GM19468 (cell line): ENCODE data around the gene SEPTIN10.
"Not testable (repeated sequence)": the region's sequence is repeated elsewhere in the genome, so short reads cannot be mapped to it uniquely, and the experiment has no call there.

Experiments
- ATAC-seq: cut with Tn5 transposase; IDR thresholded peaks from one replicate; pipeline ENCODE4 v1.9.1; 2021; ENCODE audit warnings: mild to moderate bottlenecking, moderate library complexity, moderate number of reproducible peaks; ENCODE audit not compliant: unreplicated experiment; ENCODE audit errors: extremely low read depth

Gene SEPTIN10

DNA sequence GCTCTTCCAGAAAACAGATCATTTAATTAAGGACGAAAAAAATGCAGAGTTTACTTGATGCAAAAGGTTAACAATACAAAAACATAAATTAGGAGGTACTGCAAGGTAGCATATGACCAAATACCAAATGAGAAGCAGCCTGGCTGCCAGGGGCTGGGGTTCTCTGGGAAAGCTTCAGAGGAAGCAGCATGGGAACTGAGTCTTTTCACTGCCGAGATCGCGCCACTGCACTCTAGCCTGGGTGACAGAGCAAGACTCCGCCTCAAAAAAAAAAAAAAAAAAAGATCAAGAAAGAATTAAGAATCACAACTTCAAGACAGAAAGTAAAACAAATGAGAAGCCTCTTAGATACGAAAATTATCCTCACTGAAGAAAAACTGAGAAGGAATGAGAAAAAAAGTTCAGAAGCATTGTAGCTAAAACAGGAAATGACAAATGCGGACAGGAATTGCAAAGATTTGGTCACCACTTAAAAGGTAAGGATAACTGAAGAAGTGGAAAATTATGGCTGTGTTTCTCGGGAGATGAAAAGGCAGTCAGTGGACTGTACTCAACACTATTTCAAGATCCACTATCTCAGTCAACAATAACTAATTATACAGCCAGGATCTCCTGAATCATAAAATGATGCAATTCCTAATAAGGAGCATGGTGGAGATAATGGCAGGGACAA, 4.3 kb downstream of the SEPTIN10 start:
- ATAC-seq: no peak

DNA sequence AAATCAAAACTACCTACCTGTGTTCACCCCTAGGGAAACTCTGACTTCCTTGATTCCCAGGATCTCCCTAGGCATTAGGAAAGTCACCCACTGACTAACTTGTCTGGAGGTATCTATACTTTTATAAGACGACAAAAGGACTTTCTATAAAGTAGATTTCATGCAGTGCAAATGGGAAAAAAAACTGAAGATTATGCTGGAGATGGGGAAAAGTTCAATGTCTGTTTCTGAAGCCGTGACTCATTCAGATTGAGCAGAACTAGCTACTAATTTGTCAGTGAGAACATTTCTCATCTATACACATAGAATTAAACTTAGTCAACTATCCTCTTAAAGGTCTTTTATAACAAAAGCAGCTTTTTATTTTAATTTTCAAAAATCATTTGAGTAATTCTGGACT, 6.0 kb downstream of the SEPTIN10 start:
- no peak for ATAC-seq

DNA sequence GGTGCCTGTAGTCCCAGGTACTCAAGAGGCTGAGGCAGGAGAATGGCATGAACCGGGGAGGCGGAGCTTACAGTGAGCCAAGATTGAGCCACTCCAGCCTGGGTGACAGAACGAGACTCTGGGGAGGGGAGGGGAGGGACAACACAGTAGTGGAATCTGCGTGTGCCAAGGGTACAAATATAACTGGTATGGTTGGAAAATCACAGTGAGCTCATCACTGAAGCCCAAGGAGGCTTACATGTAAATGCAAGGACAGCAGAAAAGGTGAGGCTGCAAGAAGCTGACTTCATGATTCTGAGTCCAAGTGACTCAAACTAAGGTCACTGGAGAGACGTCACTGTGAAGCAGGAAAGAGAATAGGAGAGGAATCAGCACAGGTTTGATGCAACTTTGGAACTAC, 9.2 kb downstream of the SEPTIN10 start:
- ATAC-seq: no peak

DNA sequence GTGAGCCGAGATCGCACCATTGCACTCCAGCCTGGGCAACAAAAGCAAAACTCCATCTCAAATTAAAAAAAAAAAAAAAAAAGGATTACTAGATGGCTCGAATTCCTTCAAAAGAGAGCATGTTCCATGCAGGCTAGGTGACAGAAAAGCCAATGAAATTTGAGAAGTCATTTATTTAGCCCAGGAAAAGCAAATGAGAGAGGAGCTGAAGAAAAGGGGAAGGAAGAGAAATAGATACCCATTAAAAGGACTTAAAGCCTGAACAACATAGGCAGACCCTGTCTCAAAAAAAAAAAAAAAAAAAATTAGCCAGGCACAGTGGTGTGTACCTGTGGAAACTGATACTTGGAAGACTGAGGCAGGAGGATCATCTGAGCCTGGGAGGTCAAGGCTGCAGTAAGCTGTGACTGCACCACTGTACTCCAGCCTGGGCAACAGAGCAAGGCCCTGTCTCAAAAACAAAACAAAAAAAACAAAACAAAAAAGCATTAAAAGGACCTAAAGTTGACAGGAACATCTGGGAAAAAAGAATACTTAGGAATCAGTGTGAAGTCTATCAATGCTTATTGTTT, 11.1 kb downstream of the SEPTIN10 start:
- no peak for ATAC-seq

DNA sequence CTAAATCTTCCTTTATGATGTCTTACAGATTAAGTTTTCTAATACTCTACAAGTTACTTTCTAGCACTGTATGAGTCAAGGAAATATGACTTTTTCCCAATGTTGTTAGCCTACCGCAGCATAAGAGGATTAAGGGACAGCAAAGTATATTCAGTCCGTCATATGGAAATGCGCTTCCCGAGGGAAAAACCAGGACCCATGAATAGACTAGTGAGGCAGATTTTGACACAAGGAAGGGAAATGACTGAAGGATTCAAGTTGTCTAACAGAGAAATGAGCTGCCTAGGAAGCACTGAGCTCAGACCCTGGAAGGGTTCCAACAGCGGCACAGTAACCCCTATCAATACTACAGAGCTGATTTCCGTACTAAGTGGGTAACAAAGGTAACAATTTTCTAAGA, 12.0 kb downstream of the SEPTIN10 start:
- ATAC-seq: no peak

DNA sequence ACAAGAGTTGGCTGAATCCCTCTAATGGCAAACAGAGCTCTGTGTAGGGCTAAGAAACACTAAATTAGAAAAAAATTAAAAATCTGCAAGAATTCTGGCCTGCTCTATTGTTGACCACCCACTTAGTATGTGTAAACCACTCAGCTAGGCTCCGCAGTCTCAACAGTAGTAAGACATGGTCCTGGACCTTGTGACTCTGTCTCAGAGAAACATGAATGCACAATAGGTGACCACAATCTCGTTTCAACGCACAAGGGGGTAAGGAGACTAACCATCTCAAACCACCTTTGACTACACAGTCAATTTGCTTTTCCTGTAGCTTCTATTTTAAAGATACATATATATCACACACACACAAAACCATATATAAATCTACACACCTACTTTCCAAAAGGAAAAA, 16.5 kb downstream of the SEPTIN10 start:
- ATAC-seq: no peak

DNA sequence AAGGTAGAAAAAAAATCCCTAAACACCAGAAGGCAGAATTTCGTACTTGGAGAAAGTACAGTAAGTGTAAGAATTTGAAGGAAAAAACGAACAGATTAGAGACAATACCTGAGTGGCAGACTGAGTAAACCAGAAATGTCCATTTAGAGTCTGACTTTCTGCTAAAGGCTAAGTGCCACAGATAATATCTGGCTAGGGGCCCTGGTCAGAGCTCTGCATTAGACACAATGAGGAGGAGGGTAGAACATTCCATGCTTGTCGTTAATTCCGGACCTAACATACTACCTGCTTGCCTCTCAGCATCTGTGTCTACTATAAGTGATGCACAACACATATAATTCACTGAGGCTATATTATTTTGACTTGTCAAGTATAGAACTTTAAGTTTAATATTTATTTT, 18.1 kb downstream of the SEPTIN10 start:
- no peak for ATAC-seq

DNA sequence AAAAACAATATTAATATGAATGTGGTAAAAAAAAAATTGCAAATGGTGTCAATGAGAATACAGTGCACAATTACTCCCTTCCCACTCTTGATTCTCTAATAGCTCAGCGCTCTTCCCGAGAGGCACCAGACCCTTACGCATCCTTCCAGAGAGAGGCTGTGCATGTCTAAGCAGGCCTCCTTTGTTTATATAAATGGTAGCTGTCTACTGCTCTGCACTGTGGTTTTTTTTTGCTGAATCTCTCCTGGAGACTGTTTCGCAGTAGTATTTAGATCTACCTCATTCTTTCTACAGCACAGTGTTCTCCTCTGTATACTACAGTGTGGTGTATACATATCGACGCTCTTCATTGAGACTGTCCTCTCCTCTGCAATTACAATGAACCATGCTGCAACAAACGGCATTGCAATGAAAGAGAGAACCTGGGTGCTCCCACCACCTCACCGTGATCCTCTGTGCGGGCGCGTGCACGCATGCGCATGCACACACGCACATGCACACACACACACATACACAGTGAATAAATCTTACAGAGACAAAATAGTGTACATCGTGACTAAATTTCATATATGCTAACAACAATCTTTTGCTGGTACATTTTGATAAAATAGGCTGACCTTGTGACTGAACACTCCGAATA, 19.4 kb downstream of the SEPTIN10 start:
- ATAC-seq: no peak

DNA sequence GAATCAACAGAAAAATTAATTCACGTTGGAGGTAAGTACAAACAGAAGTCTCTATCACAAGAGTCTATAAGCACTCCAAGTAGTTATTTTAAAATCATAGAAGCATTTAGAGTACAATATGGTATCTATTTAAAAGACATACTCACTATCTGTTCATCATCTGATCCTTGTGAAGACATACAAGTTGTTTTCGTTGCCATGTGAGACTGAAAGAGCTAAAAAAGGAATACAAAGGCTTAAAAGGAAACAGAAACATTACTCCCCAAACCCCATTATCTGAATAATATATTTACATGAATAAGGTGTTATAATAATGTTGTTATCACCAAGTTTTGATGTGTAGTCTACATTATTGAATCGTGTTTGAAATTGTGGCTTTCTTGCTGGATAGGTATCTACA, 20.9 kb downstream of the SEPTIN10 start:
- ATAC-seq: no peak

DNA sequence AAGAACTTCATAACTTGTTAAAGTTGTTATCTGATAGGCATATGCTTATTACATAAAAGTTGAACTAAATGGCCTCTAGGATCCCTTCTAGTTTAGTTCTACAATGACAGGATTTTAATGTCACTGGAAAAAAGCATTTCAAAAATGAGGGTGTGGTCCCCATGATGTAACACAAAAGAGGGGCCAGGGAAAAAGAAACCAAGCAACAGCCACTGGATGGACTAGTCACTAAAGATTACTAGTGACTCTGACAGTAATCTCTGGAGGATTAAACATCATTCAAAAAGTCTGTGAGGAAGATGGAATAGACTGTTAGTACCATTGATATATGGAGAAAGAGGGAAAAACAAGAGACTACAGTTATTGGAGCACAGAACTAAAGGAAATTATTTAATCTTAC, 22.6 kb downstream of the SEPTIN10 start:
- ATAC-seq: no peak

DNA sequence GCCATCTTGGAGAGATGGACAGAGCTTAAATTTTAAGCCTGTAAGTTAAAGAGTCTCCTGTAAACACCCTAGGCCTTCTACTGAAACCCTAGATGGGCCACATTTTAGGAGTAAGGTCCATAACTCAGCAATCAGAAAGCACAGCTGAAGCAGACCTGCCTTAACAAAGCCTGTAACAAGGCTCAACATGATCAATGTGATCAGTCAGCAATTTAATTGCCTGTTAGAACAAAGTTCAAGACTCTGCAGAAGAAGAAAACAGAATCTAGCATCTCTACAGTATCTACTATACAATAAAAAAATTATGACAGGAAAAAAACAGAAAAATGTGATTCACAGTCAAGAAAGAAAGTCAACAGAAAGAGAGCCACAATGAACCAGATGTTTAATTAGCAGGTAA, 27.1 kb downstream of the SEPTIN10 start:
- ATAC-seq: no peak

DNA sequence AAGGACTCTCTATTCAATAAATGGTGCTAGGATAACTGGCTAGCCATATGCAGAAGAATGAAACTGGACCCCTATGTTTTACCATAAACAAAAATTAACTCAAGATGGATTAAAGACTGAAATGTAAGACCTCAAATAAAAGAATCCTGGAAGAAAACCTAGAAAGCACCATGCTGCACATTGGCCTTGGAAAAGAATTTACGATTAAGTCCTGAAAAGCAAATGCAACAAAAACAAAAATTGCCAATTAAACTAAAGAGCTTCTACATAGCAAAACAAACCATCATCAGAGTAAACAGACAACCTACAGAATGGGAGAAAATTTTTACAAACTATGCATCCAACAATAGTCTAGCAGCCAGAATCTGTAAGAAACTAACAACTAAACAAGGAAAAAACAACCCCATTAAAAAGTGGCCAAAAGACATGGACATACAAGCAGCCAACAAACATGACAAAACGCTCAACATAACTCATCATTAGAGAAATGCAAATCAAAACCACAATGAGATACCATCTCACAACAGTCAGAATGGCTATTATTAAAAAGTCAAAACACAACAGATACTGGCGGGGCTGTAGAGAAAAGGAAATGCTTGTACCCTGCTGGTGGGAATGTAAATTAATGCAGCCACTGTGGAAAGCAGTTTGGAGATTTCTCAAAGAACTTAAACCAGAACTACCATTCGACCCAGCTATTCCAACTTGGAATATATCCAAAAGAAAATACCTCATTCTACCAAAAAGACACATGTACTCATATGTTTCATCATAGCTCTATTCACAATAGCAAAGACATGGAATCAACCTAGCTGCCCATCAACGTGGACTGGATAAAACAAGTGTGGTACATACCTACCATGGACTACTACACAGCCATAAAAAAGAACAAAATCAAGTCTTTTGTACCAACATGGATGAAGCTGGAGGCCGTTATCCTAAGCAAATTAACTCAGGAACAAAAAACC, 30.6 kb downstream of the SEPTIN10 start:
- no peak for ATAC-seq

DNA sequence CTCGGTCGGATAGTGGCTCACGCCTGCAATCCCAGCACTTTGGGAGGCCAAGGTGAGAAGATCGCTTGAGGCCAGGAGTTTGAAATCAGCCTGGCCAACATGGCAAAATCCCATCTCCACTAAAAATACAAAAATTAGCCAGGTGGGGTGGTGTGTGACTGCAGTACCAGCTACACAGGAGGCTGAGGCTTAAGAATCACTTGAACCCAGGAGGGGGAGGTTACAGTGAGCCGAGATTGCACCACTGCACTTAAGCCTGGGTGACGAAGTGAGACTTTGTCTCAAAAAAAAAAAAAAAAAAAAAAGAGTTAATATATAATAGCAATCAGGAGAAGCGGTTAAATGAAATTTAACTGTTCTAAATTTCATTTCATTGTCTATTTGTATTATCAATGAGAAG, 36.1 kb downstream of the SEPTIN10 start:
- ATAC-seq: not testable (repeated sequence)

DNA sequence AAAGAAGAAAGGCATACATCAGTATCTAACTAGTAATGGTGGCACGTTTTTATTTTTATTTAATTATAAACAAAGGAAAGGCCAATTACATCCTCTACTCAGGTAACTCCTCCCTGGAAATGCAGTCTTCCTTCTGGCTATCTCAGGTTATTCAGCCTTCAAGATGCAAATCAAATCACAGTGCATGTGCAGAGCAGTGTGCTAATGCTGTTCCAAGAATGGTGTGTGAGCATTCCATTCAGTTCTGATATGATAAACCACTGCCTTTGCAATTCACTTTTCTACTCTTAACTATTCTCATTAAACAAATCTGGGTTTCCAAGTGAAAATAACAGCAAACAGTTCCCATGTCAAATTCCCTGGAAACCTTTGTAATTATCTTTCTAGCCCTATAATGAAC, 38.4 kb downstream of the SEPTIN10 start:
- ATAC-seq: no peak

DNA sequence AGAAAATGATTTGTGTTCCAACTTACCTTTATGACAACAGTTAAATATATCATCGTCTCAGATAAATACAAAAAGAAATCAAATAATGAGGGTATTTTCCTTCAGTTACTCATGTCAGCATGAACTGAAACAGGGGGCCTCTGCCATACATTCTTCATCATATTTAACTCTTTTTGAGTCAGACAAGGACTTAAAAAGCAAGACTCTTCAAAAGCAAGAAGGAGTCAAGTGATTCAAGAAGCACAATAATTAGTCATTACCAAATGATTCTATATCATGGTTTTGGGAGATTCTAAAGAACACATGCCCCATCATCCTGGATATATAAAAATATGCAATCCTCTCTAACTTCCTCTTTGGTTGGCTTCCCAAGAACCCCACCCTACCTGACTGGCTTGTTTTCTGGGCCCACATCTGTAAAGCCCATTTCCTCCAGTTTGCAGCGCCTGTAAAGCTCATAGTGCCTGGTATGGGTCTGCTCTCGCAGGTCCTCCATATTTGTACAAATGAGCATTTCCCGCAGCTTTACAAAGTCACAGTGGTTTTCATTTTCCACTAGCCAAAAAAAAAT, 49.7 kb downstream of the SEPTIN10 start:
- ATAC-seq: no peak

DNA sequence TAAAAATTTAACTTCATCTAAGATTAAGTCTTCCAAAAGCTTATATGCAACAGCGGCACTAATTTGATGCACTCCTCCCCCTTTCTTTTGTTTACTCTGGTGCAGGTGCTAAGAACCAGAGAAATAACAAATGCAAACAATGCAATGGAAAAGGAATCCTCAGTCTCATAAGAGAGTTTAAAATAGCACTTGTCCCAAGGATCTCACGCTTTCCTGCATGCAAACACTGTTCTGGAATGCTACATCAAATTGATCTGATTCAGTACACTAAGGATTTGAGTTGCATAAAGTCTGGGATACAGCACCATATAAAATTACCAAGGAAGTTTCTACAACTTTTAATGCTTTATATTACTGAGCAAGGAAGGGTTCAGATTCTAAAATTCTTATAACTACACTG, 50.5 kb downstream of the SEPTIN10 start:
- no peak for ATAC-seq

DNA sequence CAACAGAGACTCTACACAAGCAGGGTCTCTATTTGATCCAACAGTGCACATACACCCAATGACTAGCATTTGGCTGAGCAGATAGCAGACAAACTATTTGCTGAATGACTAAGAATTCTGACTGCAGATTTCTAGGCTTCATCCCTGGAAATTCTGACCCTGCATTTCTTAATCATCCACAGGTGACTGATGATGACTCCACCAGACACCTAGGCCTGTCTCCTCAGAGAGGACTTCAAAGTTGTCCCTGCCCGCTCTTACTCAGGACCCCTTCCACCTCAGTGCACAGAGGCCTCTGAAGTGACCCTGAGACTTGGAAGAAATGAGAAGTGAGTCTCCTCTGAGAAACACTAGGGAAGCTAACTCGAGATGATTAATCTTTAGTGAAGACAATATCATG, 51.3 kb downstream of the SEPTIN10 start:
- ATAC-seq: no peak

DNA sequence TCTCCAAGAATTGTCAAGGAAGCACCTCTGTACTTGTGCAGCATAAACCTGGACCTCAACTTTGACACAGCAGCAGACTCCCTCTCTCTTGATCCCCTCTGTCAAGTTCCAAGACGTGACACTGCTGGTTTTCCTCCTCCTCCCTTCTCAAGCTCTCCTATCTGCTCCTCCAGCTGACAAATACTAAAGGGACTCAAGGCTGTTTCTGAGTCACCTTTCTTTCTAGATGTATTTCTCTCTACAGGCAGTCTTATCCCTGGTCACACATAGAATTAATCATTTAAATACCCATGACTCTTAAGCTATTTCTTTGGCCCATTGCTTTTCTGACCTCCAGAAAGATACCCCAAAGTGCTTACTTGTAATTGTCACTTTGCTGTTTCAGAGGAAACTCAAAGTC, 53.5 kb downstream of the SEPTIN10 start:
- no peak for ATAC-seq

DNA sequence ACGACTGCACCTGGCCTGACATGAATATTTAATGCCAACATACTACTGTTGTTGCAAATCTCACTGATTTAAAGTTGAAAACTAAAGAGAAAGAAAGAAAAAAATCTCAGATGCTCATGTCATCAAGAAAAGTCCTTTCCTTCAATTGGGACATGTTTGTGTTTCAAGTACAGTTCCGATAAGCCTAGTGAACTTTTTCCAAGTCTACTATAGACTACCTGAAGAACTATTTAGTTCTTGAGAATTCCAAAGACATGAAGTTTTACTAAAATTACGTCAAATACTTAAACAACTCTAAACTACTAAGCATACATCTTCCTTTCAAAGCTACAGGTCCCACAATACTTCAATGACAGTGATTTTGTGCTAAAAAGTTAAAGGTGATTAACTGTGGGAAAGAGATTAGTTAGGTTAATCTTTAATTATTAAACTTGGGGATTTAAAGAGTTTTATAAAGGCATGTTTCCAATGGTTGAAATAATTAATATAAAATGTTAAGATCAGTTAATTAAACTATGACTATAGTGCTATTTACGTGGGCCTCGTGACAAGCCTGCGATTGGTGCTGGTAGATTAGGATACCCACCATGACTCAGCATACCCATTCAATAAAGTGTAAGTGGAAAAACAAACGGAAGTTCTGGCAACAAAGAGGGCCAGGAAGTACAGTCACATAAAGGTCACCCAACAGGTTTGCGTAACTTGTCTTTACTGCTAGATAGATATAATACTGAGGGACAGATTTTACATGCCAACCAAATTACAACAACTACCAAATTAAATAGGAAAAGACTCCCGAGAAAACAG, 55.5 kb downstream of the SEPTIN10 start:
- ATAC-seq: no peak

DNA sequence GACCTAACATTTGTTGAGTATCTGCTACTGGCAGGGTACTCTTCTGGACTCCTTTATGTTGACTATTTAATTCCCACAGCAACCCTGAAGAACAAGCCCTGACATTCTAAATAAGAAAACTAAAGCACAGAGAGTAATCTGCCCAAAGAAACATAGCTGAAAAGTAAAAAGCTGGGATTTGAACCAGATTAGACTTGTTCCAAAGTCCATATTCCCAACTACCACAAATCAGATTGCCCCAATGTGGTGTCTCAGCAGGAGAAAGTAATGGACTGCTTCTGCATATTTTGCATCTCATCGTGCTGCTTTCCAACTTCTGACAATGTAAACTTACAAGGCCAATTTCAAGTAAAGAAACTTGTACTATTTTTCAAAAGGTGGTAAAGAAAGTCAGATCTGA, 56.5 kb downstream of the SEPTIN10 start:
- ATAC-seq: no peak
